H9 (cell line): ENCODE measurements around the gene PYGB. TPM values are rescaled to one million over a fixed set of nuclear protein-coding genes. Genes with fewer than 3 reads are reported as not detected.
A peak's percentile ranks its signal among the peaks of the same experiment; 100 is the strongest.

Experiments
- DNase-seq: peaks from one replicate; pipeline ENCODE4 v3.0.0-alpha.2; 2017
- H2AFZ ChIP-seq: one replicate; pipeline ENCODE4 v1.6.1; 2013; ENCODE audit warnings: mild to moderate bottlenecking, low read length, control low read depth, moderate library complexity
- H2AK5ac ChIP-seq: 2 replicates; pipeline ENCODE4 v1.6.1; 2013; ENCODE audit warnings: low read length, control low read depth, mixed read lengths; ENCODE audit not compliant: insufficient read length
- H2BK120ac ChIP-seq: one replicate; pipeline ENCODE4 v1.6.1; 2013; ENCODE audit warnings: low read depth, mild to moderate bottlenecking, low read length, control low read depth, inconsistent platforms; ENCODE audit not compliant: poor library complexity, severe bottlenecking
- H2BK12ac ChIP-seq: 2 replicates; pipeline ENCODE4 v1.6.1; 2013; ENCODE audit warnings: low read length, control low read depth, mixed read lengths, low read depth; ENCODE audit not compliant: insufficient read length
- H2BK15ac ChIP-seq: 2 replicates; pipeline ENCODE4 v1.6.1; 2013; ENCODE audit warnings: low read depth, low read length, control low read depth
- H2BK20ac ChIP-seq: one replicate; pipeline ENCODE4 v1.6.1; 2013; ENCODE audit warnings: low read depth, mild to moderate bottlenecking, low read length, control low read depth, inconsistent platforms; ENCODE audit not compliant: poor library complexity, severe bottlenecking
- H2BK5ac ChIP-seq: 2 replicates; pipeline ENCODE4 v1.6.1; 2013; ENCODE audit warnings: low read length, control low read depth, mixed read lengths; ENCODE audit not compliant: insufficient read length
- H3K14ac ChIP-seq: 2 replicates; pipeline ENCODE4 v1.6.1; 2013; ENCODE audit warnings: low read length, control low read depth; ENCODE audit not compliant: insufficient read depth
- H3K18ac ChIP-seq: 2 replicates; pipeline ENCODE4 v1.6.1; 2013; ENCODE audit warnings: low read depth, mild to moderate bottlenecking, mixed read lengths, low read length, control low read depth; ENCODE audit not compliant: insufficient read length
- H3K23ac ChIP-seq: 2 replicates; pipeline ENCODE4 v1.6.1; 2013; ENCODE audit warnings: low read length, control low read depth, mixed read lengths, low read depth; ENCODE audit not compliant: insufficient read length
- H3K23me2 ChIP-seq: 2 replicates; pipeline ENCODE4 v1.6.1; 2013; ENCODE audit warnings: low read depth, mild to moderate bottlenecking, mixed read lengths, low read length, control low read depth; ENCODE audit not compliant: insufficient read length, poor library complexity, severe bottlenecking
- H3K27ac ChIP-seq: 2 replicates; pipeline ENCODE4 v1.5.1; 2013; ENCODE audit warnings: low read length, control low read depth, mixed read lengths, low read depth; ENCODE audit not compliant: insufficient read length
- H3K27me3 ChIP-seq: 2 replicates; pipeline ENCODE4 v1.6.1; 2013; ENCODE audit warnings: low read length, control low read depth, inconsistent platforms; ENCODE audit not compliant: insufficient read depth
- H3K4ac ChIP-seq: 2 replicates; pipeline ENCODE4 v1.6.1; 2013; ENCODE audit warnings: low read depth, mild to moderate bottlenecking, control low read depth, inconsistent platforms, low read length, moderate library complexity
- H3K4me1 ChIP-seq: 2 replicates; pipeline ENCODE4 v1.6.1; 2013; ENCODE audit warnings: low read length, control low read depth, inconsistent platforms; ENCODE audit not compliant: insufficient read depth
- H3K4me2 ChIP-seq: 2 replicates; pipeline ENCODE4 v1.6.1; 2013; ENCODE audit warnings: low read length, control low read depth, mixed read lengths; ENCODE audit not compliant: insufficient read length, insufficient read depth
- H3K56ac ChIP-seq: 2 replicates; pipeline ENCODE4 v1.6.1; 2013; ENCODE audit warnings: low read depth, mild to moderate bottlenecking, mixed read lengths, low read length, control low read depth; ENCODE audit not compliant: insufficient read length
- H3K79me1 ChIP-seq: 2 replicates; pipeline ENCODE4 v1.6.1; 2013; ENCODE audit warnings: low read depth, mild to moderate bottlenecking, moderate library complexity, low read length, control low read depth, inconsistent platforms; ENCODE audit not compliant: insufficient read depth, poor library complexity, severe bottlenecking
- H3K79me2 ChIP-seq: 2 replicates; pipeline ENCODE4 v1.6.1; 2013; ENCODE audit warnings: low read length, control low read depth, inconsistent platforms; ENCODE audit not compliant: insufficient read depth
- H3K9ac ChIP-seq: 2 replicates; pipeline ENCODE4 v1.6.1; 2013; ENCODE audit warnings: low read length, control low read depth, mixed read lengths; ENCODE audit not compliant: insufficient read length; ENCODE audit errors: extremely low read depth
- H3K9me3 ChIP-seq: one replicate; pipeline ENCODE4 v1.6.1; 2013; ENCODE audit warnings: low read depth, low read length, inconsistent platforms; ENCODE audit not compliant: control insufficient read depth
- H3T11ph ChIP-seq: one replicate; pipeline ENCODE4 v1.6.1; 2013; ENCODE audit warnings: mild to moderate bottlenecking, low read length, control low read depth, inconsistent platforms
- H4K20me1 ChIP-seq: one replicate; pipeline ENCODE4 v1.6.1; 2013; ENCODE audit not compliant: control insufficient read depth, insufficient read length, insufficient read depth
- H4K5ac ChIP-seq: 2 replicates; pipeline ENCODE4 v1.6.1; 2013; ENCODE audit warnings: low read depth, mild to moderate bottlenecking, mixed read lengths, low read length, control low read depth; ENCODE audit not compliant: insufficient read length
- H4K8ac ChIP-seq: replicated peaks from 2 replicates; pipeline ENCODE4 v1.6.1; 2013; ENCODE audit warnings: low read length, control low read depth, mixed read lengths, low read depth; ENCODE audit not compliant: insufficient read length
- H4K91ac ChIP-seq: 2 replicates; pipeline ENCODE4 v1.6.1; 2013; ENCODE audit warnings: low read depth, mild to moderate bottlenecking, moderate library complexity, mixed read lengths, low read length, control low read depth; ENCODE audit not compliant: insufficient read length
- H3K27ac Mint-ChIP-seq, 3 experiments: 2 replicates in 2 of 3; 3 replicates in 1 of 3; pipeline ENCODE4 v1.8.0; 2020 to 2021; ENCODE audit warnings: mixed read lengths in 3 of 3, mild to moderate bottlenecking in 1 of 3, moderate library complexity in 1 of 3
- H3K27me3 Mint-ChIP-seq: 2 replicates; pipeline ENCODE4 v1.8.0; 2021; ENCODE audit warnings: low read depth, mild to moderate bottlenecking, moderate library complexity, mixed read lengths
- H3K36me3 Mint-ChIP-seq, 3 experiments: 2 replicates in 2 of 3; 3 replicates in 1 of 3; pipeline ENCODE4 v1.8.0; 2020 to 2021; ENCODE audit warnings: low read depth in 3 of 3, mixed read lengths in 3 of 3; ENCODE audit not compliant: insufficient read depth in 1 of 3
- H3K4me1 Mint-ChIP-seq, 2 experiments: 2 replicates each; pipeline ENCODE4 v1.8.0; 2020; ENCODE audit warnings: mixed read lengths in 2 of 2
- H3K4me3 Mint-ChIP-seq, 2 experiments: 2 replicates in 1 of 2; 3 replicates in 1 of 2; pipeline ENCODE4 v1.8.0; 2020 to 2021; ENCODE audit warnings: mild to moderate bottlenecking in 2 of 2, mixed read lengths in 2 of 2, moderate library complexity in 1 of 2
- H3K9me3 Mint-ChIP-seq, 2 experiments: 2 replicates in 1 of 2; 3 replicates in 1 of 2; pipeline ENCODE4 v1.8.0; 2020; ENCODE audit warnings: mild to moderate bottlenecking in 2 of 2, mixed read lengths in 2 of 2, moderate library complexity in 1 of 2
- WGBS: extraction: QIAGEN DNeasy Blood & Tissue Kit; methylation state at CpG from one replicate; pipeline ENCODE4 v1.1.7; 2013; ENCODE audit warnings: missing lambda C conversion rate, low lambda C conversion rate, mixed read lengths; ENCODE audit not compliant: insufficient read length; ENCODE audit errors: extremely low coverage; 5-methylcytosine and 5-hydroxymethylcytosine counted together
- total RNA-seq: library from RNA; stranded (reverse); gene quantifications from 2 replicates; pipeline ENCODE4 v1.2.1, GENCODE V29; 2021
- TF ChIP-seq, protein P1 (sequence below): fragments of 200-600 bp; sonication (generic); conservative IDR thresholded peaks from 3 replicates; pipeline ENCODE4 v1.8.0; 2021; ENCODE audit warnings: antibody characterized with exemption, mild to moderate bottlenecking

PYGB gene
- total RNA-seq, 1 experiment from 2014 or later, result 46.9 TPM

DNA sequence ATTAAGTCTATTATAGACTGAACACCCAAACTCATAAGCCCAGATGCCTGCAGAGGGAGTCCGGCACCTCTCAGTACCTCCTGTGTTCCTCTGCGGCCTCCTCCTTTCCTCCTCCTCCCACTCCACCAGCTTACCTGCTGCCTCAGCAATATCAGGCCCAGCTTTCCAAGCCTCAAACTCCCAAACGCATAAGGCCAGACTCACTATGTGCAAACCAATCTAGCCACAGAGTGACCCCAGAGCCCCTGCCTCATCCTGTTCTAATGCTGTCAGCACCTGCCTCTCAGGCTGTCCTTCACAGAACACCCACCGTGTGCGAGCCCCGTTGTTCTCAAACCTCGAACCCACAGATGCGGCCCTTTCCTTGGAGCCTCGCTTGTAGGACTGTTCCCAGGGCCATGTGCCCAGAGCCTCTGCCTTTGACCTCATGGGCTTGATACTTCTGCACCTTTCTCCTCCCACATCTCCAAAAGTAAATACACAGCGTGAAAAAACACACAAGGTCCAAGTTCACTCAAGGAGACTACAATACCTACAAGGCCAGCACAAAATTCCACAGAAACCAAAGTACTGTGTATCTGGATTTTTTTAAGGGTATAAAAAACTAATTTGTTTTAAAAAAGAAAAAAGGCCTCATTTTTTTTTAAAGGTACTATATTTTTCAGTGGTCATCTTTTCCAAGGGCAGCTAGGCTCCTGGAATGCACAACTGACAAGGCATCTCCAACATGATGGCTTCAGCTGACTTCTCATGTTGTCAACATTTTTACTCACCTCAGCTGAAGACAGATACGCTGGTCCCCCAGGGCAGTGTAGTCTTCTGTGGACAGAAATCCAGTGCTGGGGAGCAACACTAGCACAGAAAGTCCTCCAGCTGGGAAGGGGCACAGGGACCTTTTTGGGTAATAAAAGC, 90.5 kb downstream of the PYGB start:
- no peak overlapping the region for H4K8ac ChIP-seq
- H3K14ac ChIP-seq, result no peak overlapping the region
- peaks cover 7% of the 10 kb centered on the region for H3K79me1 ChIP-seq
- H4K20me1 ChIP-seq, result no peaks in the 10 kb centered on the region
- H3K27me3 ChIP-seq, result no peaks in the 10 kb centered on the region
- peak; percentile 9 for DNase-seq
- no peak overlapping the region for H3K56ac ChIP-seq
- H3K18ac ChIP-seq, result no peak overlapping the region
- no peak overlapping the region for H2AK5ac ChIP-seq
- no peaks in the 10 kb centered on the region for H3K23me2 ChIP-seq
- H2BK15ac ChIP-seq, result no peak overlapping the region
- H3K4me2 ChIP-seq, result no peak overlapping the region
- Mint-ChIP-seq H3K9me3 (peaks cover 2 to 4% of the 10 kb centered on the region in 2 experiments; a peak in 4 of 5 replicates), H3K4me1 (peaks cover 20% of the 10 kb centered on the region in 2 experiments), H3K27me3 (no peaks in the 10 kb centered on the region), H3K27ac (peak overlapping the region; percentile 1 to 91 (median 46); a peak in 5 of 7 replicates), H3K4me3 (no peak overlapping the region), H3K36me3 (peaks cover 14 to 17% (median 14%) of the 10 kb centered on the region in 3 experiments)
- no peak overlapping the region for H2BK20ac ChIP-seq
- no peak overlapping the region for H4K91ac ChIP-seq
- H3K23ac ChIP-seq, result no peak overlapping the region
- H4K5ac ChIP-seq, result no peak overlapping the region
- WGBS, result no CpG with 5 or more reads among the region's 11 CpGs
- no peak overlapping the region for H3T11ph ChIP-seq
- H3K4ac ChIP-seq, result no peak overlapping the region
- no peak overlapping the region for H2BK120ac ChIP-seq
- no peak overlapping the region for H2AFZ ChIP-seq
- TF ChIP-seq, protein P1, sequence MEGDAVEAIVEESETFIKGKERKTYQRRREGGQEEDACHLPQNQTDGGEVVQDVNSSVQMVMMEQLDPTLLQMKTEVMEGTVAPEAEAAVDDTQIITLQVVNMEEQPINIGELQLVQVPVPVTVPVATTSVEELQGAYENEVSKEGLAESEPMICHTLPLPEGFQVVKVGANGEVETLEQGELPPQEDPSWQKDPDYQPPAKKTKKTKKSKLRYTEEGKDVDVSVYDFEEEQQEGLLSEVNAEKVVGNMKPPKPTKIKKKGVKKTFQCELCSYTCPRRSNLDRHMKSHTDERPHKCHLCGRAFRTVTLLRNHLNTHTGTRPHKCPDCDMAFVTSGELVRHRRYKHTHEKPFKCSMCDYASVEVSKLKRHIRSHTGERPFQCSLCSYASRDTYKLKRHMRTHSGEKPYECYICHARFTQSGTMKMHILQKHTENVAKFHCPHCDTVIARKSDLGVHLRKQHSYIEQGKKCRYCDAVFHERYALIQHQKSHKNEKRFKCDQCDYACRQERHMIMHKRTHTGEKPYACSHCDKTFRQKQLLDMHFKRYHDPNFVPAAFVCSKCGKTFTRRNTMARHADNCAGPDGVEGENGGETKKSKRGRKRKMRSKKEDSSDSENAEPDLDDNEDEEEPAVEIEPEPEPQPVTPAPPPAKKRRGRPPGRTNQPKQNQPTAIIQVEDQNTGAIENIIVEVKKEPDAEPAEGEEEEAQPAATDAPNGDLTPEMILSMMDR, result no peak
- no peaks in the 10 kb centered on the region; the same call in 1 of the 2 replicates for H3K79me2 ChIP-seq
- H3K9ac ChIP-seq, result no peak overlapping the region
- H3K9me3 ChIP-seq, result no peaks in the 10 kb centered on the region
- peaks cover 3% of the 10 kb centered on the region for H3K4me1 ChIP-seq
- no peak overlapping the region for H2BK5ac ChIP-seq
- no peak overlapping the region for H3K27ac ChIP-seq
- H2BK12ac ChIP-seq, result no peak overlapping the region
